Natural killer cell (primary cell): ENCODE results near the gene SON. TPM values are rescaled to one million over a fixed set of nuclear protein-coding genes. Genes with fewer than 3 reads are reported as not detected.
A peak's percentile ranks its signal among the peaks of the same experiment; 100 is the strongest.

Experiments
- ATAC-seq, 3 donors: fragments of 150-1000 bp in 2 of 3; fragments of 200-7000 bp in 1 of 3; cut with Tn5 transposase; 1 replicate in 1 of 3; 2 replicates in 2 of 3; pipeline ENCODE4 v1.10.0; 2021; ENCODE audit warnings: mild to moderate bottlenecking in 2 of 3, moderate library complexity in 2 of 3
- DNase-seq, 2 donors: peaks; one replicate each; pipeline versions ENCODE4 v3.0.0 to v3.0.0-alpha.2; 2013 to 2021; ENCODE audit warnings: mixed read lengths in 1 of 2
- H3K27ac ChIP-seq: one replicate; pipeline ENCODE4 v1.5.1; 2013; ENCODE audit warnings: mild to moderate bottlenecking, low read length
- H3K27me3 ChIP-seq: one replicate; pipeline ENCODE4 v1.6.1; 2013; ENCODE audit warnings: low read length; ENCODE audit not compliant: control insufficient read depth, insufficient read depth
- H3K36me3 ChIP-seq: one replicate; pipeline ENCODE4 v1.6.1; 2013; ENCODE audit warnings: low read length; ENCODE audit not compliant: control insufficient read depth, insufficient read depth
- H3K4me1 ChIP-seq: one replicate; pipeline ENCODE4 v1.6.1; 2013; ENCODE audit warnings: low read length; ENCODE audit not compliant: control insufficient read depth, insufficient read depth
- H3K4me3 ChIP-seq: one replicate; pipeline ENCODE4 v1.5.1; 2013; ENCODE audit warnings: low read length
- H3K9me3 ChIP-seq: one replicate; pipeline ENCODE4 v1.6.1; 2013; ENCODE audit warnings: low read length; ENCODE audit not compliant: control insufficient read depth, insufficient read depth
- H3K27ac Mint-ChIP-seq, 2 donors: one replicate each; pipeline ENCODE4 v1.8.0; 2022; ENCODE audit warnings: mild to moderate bottlenecking in 2 of 2, mixed read lengths in 2 of 2, moderate library complexity in 1 of 2
- H3K27me3 Mint-ChIP-seq, 2 donors: one replicate each; pipeline ENCODE4 v1.8.0; 2022; ENCODE audit warnings: low read depth in 2 of 2, mixed read lengths in 2 of 2
- H3K36me3 Mint-ChIP-seq: one replicate; pipeline ENCODE4 v1.8.0; 2022; ENCODE audit warnings: mixed read lengths
- H3K4me1 Mint-ChIP-seq, 2 donors: one replicate each; pipeline ENCODE4 v1.8.0; 2022; ENCODE audit warnings: mixed read lengths in 2 of 2
- H3K4me3 Mint-ChIP-seq: one replicate; pipeline ENCODE4 v1.8.0; 2022; ENCODE audit warnings: mild to moderate bottlenecking, moderate library complexity, mixed read lengths
- H3K9me3 Mint-ChIP-seq, 2 donors: one replicate each; pipeline ENCODE4 v1.8.0; 2022; ENCODE audit warnings: mixed read lengths in 2 of 2
- WGBS: methylation state at CpG from one replicate; pipeline ENCODE4 v1.1.7; 2013; ENCODE audit warnings: missing lambda C conversion rate; ENCODE audit not compliant: insufficient coverage; 5-methylcytosine and 5-hydroxymethylcytosine counted together
- intact Hi-C: fragments of 100-400 bp; cut with micrococcal nuclease; formaldehyde crosslinking; loops from one replicate; pipeline ENCODE4 v1.14.2; 2022
- total RNA-seq, 4 donors: library from RNA; stranded (reverse); fragments of 120-200 nt in 1 of 4; gene quantifications; one replicate each; pipeline versions ENCODE4 v1.2.3 to v1.2.4, GENCODE V29; 2013 to 2022
- TF ChIP-seq, protein P1 (sequence below): fragments of 200-600 bp; IDR thresholded peaks from one replicate; pipeline ENCODE4 v1.8.0; 2022; ENCODE audit warnings: antibody characterized with exemption

SON gene
- total RNA-seq, 3 donors from 2014 or later (not counting 1 experiment from before 2014, with no cell fraction given), result 348 to 442 (median 416) TPM

DNA sequence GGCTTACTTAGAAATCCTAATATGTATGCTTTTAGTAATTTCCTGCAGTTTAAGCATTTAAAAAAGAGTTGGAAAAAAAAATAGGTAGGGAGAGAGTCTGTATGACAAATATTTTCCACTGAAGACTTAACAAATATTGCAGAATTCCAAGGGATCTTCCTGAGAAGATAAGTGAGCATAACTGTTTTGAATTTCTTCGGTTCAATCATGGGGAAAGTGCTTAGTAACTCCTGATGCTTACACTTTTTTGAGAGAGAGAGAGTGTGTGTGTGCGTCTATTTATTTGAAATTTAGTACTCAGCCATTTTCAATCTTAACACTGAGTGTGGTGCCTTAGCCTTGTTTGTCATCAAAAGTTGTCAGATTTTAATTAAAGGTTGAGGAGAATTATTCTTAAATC lies 18.5 kb downstream of the SON start:
- Mint-ChIP-seq H3K4me3 (no peak overlapping the region), H3K27me3 (no peaks in the 10 kb centered on the region), H3K9me3 (no peaks in the 10 kb centered on the region), H3K4me1 (peaks cover 41 to 59% of the 10 kb centered on the region in 2 donors), H3K27ac (peak overlapping the region; percentile 54 to 74), H3K36me3 (peaks cover 36% of the 10 kb centered on the region)
- H3K36me3 ChIP-seq, result peaks cover 78% of the 10 kb centered on the region
- no peak overlapping the region for H3K27ac ChIP-seq
- no peaks in the 10 kb centered on the region for H3K27me3 ChIP-seq
- intact Hi-C loops, result no loop called here
- no peaks in the 10 kb centered on the region for H3K9me3 ChIP-seq
- no peak overlapping the region for H3K4me3 ChIP-seq
- DNase-seq, result no peak
- peaks cover 4% of the 10 kb centered on the region for H3K4me1 ChIP-seq
- WGBS, result 100% methylated on average over 1 of the region's 2 CpGs
- TF ChIP-seq, protein P1, sequence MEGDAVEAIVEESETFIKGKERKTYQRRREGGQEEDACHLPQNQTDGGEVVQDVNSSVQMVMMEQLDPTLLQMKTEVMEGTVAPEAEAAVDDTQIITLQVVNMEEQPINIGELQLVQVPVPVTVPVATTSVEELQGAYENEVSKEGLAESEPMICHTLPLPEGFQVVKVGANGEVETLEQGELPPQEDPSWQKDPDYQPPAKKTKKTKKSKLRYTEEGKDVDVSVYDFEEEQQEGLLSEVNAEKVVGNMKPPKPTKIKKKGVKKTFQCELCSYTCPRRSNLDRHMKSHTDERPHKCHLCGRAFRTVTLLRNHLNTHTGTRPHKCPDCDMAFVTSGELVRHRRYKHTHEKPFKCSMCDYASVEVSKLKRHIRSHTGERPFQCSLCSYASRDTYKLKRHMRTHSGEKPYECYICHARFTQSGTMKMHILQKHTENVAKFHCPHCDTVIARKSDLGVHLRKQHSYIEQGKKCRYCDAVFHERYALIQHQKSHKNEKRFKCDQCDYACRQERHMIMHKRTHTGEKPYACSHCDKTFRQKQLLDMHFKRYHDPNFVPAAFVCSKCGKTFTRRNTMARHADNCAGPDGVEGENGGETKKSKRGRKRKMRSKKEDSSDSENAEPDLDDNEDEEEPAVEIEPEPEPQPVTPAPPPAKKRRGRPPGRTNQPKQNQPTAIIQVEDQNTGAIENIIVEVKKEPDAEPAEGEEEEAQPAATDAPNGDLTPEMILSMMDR, result no peak
- ATAC-seq, result no peak

- Mint-ChIP-seq H3K4me3 (no peak overlapping the region), H3K36me3 (peaks cover 28% of the 10 kb centered on the region), H3K9me3 (no peaks in the 10 kb centered on the region), H3K27me3 (no peaks in the 10 kb centered on the region), H3K4me1 (peaks cover 31 to 49% of the 10 kb centered on the region in 2 donors), H3K27ac (peak overlapping the region in 1 of 2 donors; percentile 74)
- intact Hi-C loops, result no loop called here
- Histone ChIP-seq H3K4me3 (no peak overlapping the region), H3K27ac (no peak overlapping the region), H3K9me3 (no peaks in the 10 kb centered on the region), H3K4me1 (peaks cover under 1% of the 10 kb centered on the region), H3K27me3 (no peaks in the 10 kb centered on the region), H3K36me3 (peaks cover 81% of the 10 kb centered on the region)
- no CpG with 5 or more reads among the region's 2 CpGs for WGBS
- TF ChIP-seq, protein P1, result no peak
- no peak for DNase-seq
- ATAC-seq, result no peak
These were observed 19.6 kb downstream of the SON start for GRCh38 chr21:33562389-33562788.

- TF ChIP-seq, protein P1, result no peak
- intact Hi-C loops, result no loop called here
- Histone ChIP-seq H3K4me3 (no peak overlapping the region), H3K36me3 (peaks cover 78% of the 10 kb centered on the region), H3K4me1 (no peaks in the 10 kb centered on the region), H3K27ac (no peak overlapping the region), H3K9me3 (no peaks in the 10 kb centered on the region), H3K27me3 (no peaks in the 10 kb centered on the region)
- H3K4me3 Mint-ChIP-seq, result no peak overlapping the region
- DNase-seq (no peak), ATAC-seq (no peak)
- WGBS, result 88% methylated on average over 1 of the region's 2 CpGs
- no peaks in the 10 kb centered on the region for H3K9me3 Mint-ChIP-seq
- peaks cover 18% of the 10 kb centered on the region for H3K36me3 Mint-ChIP-seq
- no peaks in the 10 kb centered on the region for H3K27me3 Mint-ChIP-seq
- peak overlapping the region; percentile 42 to 50 for H3K27ac Mint-ChIP-seq
- H3K4me1 Mint-ChIP-seq, result peaks cover 32 to 35% of the 10 kb centered on the region in 2 donors
These were observed 23.7 kb downstream of the SON start for GRCh38 chr21:33566514-33566913.

- intact Hi-C loops, result no loop called here
- Mint-ChIP-seq H3K27me3 (no peaks in the 10 kb centered on the region), H3K9me3 (no peaks in the 10 kb centered on the region), H3K4me3 (no peak overlapping the region), H3K36me3 (peaks cover 20% of the 10 kb centered on the region), H3K27ac (peak overlapping the region; percentile 22 to 36), H3K4me1 (peaks cover 25 to 29% of the 10 kb centered on the region in 2 donors)
- H3K36me3 ChIP-seq, result peaks cover 76% of the 10 kb centered on the region
- ATAC-seq, result no peak
- H3K27me3 ChIP-seq, result no peaks in the 10 kb centered on the region
- no peaks in the 10 kb centered on the region for H3K4me1 ChIP-seq
- no peak for DNase-seq
- TF ChIP-seq, protein P1, result no peak
- WGBS, result 89% methylated on average over 6 of the region's 6 CpGs
- H3K4me3 ChIP-seq, result no peak overlapping the region
- no peaks in the 10 kb centered on the region for H3K9me3 ChIP-seq
- H3K27ac ChIP-seq, result no peak overlapping the region
These were observed 25.1 kb downstream of the SON start for GRCh38 chr21:33567914-33568313.
